Activated T-helper 1 cell treated with anti-CD3 and anti-CD28 coated beads, Interleukin-12 subunit alpha, Interleukin-12 subunit beta, Interleukin-2, Interleukin-4 antibody, amounts not matched to agents 30 ng/mL and 10 ng/mL and 1 ng/mL, durations not matched to agents 14 hours and 24 hours and 36 hours (primary cell): ENCODE measurements around the gene URGCP. TPM values are rescaled to one million over a fixed set of nuclear protein-coding genes. Genes with fewer than 3 reads are reported as not detected.

Source experiments
- DNase-seq: peaks from one replicate; pipeline ENCODE4 v3.0.0; 2021; ENCODE audit warnings: low spot score
- H3K27ac Mint-ChIP-seq: one replicate; pipeline ENCODE4 v1.8.0; 2021; ENCODE audit warnings: mild to moderate bottlenecking, mixed read lengths
- H3K27me3 Mint-ChIP-seq: one replicate; pipeline ENCODE4 v1.8.0; 2022; ENCODE audit warnings: mild to moderate bottlenecking, moderate library complexity, mixed read lengths; ENCODE audit not compliant: insufficient read depth
- H3K36me3 Mint-ChIP-seq: one replicate; pipeline ENCODE4 v1.8.0; 2021; ENCODE audit warnings: low read depth, mixed read lengths
- H3K4me1 Mint-ChIP-seq: one replicate; pipeline ENCODE4 v1.8.0; 2021; ENCODE audit warnings: low read depth, mixed read lengths
- H3K4me3 Mint-ChIP-seq: one replicate; pipeline ENCODE4 v1.8.0; 2021; ENCODE audit warnings: mild to moderate bottlenecking, moderate library complexity, mixed read lengths
- H3K9me3 Mint-ChIP-seq: one replicate; pipeline ENCODE4 v1.8.0; 2021; ENCODE audit warnings: mixed read lengths
- intact Hi-C: fragments of 100-400 bp; cut with micrococcal nuclease; formaldehyde crosslinking; loops from one replicate; pipeline ENCODE4 v1.15.1; 2024
- total RNA-seq: library from RNA; stranded (reverse); gene quantifications from 2 replicates; pipeline ENCODE4 v1.2.3, GENCODE V29; 2022

Gene URGCP
- total RNA-seq, 1 donor from 2014 or later: 32.2 TPM

DNA sequence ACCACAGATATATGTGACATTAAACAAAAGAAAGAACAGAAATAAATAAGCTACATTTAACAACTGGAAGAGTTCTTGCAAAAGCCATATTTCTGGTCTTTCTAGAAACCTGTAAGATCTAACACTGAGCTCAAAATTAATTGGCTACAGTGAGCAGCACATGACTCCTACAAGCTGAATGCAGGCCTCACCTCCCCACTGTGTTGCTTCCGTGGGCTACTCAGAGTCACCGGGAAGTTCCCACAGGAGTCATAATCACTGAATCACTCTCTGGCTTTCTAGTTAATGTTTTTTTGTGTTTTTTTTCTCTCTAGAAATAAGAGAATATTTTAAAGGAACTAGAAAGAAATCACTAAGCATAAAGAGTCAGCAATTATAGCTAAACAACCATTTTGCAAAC, 26.9 kb downstream of the URGCP start:
- intact Hi-C loops: no loop called here
- Mint-ChIP-seq H3K9me3 (no peaks in the 10 kb centered on the region), H3K36me3 (peaks cover 38% of the 10 kb centered on the region), H3K27ac (no peak overlapping the region), H3K27me3 (no peaks in the 10 kb centered on the region), H3K4me1 (no peaks in the 10 kb centered on the region), H3K4me3 (no peak overlapping the region)
- no peak for DNase-seq

DNA sequence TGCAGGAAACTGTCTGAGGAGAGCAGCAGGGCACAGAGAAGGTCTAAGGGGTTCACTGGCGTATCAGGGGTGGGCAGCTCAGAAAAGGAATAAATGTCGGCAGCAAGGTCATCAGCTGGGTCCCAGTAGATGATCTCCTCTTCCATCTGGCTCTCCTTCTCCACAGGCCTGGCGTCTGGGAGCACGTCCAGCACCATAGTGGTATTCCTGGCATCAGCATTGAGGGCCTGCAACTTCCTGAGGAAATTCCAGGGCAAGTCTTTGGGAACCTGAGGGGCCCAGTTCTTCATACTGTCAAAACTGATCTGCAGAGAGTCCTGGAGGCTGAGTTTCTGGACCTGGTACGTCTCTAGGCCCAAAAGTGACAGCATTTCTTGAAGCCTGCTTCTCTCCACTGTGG, 27.5 kb downstream of the URGCP start:
- intact Hi-C loops: no loop called here
- Mint-ChIP-seq H3K27ac (no peak overlapping the region), H3K9me3 (peaks cover under 1% of the 10 kb centered on the region), H3K36me3 (peaks cover 37% of the 10 kb centered on the region), H3K4me1 (no peaks in the 10 kb centered on the region), H3K4me3 (no peak overlapping the region), H3K27me3 (no peaks in the 10 kb centered on the region)
- DNase-seq: no peak

DNA sequence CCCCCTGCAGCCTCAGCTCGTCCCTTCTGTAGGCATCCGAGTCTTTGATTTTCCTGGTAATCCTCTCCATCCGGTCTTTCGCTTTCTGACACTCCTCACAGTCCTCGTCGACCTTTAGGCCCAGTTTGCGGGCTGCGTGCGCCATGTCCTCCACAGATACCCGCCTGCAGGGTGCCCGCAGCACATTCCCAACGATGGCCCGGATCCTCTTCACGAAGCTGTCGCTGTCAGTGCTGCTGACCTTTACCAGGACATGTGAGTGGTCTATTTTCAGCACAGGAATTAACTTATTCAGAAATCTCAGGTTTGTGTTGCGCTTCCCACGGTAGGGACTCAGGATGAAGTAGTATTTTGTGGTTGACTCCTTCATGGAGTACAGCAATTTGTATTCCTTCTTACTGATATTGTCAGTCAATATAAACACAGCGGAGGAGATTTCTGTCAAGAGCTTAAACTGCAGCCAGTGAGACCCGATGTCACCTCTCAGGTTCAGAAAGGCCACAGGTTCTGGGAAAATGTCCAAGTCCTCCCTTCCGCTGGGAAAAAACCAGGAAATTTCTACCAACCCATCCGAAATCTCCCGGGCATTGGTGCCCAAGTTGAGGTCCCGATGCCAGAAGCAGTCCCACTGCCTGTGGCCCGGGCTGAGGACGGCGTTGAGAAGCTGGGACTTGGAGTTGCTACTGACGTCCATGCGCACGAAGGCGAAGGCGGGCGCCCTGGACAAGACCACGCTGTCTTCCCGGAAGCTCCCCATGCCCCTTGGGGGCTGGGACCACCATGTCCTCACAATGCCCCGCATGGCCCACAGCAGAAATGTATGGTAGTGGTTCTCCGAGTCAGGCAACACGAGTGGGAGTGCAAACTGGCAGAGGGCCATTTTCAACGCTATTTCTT, 28.2 kb downstream of the URGCP start:
- Mint-ChIP-seq H3K9me3 (peaks cover 3% of the 10 kb centered on the region), H3K36me3 (peaks cover 38% of the 10 kb centered on the region), H3K4me1 (no peaks in the 10 kb centered on the region), H3K27ac (no peak overlapping the region), H3K4me3 (no peak overlapping the region), H3K27me3 (no peaks in the 10 kb centered on the region)
- intact Hi-C loops: no loop called here
- no peak for DNase-seq

DNA sequence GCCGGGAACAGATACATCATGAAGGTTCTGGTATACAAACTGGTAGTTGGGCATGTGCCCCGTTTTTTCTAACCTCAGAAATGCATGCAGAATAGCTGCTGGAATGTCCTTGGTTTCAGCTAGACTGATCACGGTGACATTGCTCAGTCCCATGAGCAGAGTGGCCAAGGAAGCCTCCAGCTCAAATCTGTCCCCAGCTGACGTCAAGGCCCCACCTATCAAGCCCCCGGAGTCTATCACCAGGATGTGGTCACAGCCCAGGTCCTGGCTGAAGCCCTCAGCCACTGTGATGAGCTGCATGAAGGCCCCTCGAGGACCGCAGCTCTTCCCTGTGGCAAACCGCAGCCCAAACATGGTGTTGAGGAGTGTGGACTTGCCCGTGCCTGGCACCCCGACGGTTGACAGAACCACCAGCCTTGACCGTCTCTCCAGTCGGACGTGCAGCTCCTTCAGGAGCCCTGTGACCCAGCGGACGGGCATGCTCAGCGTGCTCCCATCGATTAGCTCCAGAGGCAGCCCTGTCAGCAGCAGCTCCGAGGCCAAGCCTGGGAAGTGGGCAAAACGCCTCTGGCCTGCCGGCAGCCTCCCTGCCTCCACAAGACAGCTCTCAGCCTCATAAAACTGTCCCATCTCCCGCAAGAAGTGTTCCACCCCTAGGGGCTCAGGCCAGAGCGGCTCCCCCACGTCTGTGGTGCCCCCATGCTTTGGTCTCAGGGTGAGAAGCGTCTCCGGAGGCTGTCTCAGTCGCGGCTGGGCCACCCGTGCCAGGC, 29.2 kb downstream of the URGCP start:
- Mint-ChIP-seq H3K27ac (no peak overlapping the region), H3K27me3 (no peaks in the 10 kb centered on the region), H3K4me3 (no peak overlapping the region), H3K9me3 (peaks cover 3% of the 10 kb centered on the region), H3K4me1 (no peaks in the 10 kb centered on the region), H3K36me3 (peaks cover 34% of the 10 kb centered on the region)
- intact Hi-C loops: no loop called here
- no peak for DNase-seq

DNA sequence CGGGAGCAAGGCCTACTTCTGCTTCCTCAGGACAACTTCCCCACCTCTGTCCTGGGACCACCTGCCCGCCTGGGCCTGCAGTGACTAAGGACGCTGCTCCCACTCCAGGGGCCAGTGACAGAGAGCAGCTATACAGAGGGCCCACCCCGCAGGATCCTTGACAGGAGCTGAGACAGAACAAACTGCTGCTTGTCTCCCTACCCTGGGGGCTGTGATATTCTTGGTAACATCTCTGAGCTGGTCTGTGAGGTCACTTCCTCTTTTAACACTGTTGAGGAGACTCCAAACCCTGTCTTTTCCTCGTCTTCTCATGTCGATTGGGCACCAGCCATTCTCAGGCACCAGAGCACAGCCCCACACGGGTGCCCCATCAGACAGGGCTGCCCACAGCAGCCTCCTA, 30.2 kb downstream of the URGCP start:
- H3K36me3 Mint-ChIP-seq: peaks cover 27% of the 10 kb centered on the region
- intact Hi-C loops: no loop called here

DNA sequence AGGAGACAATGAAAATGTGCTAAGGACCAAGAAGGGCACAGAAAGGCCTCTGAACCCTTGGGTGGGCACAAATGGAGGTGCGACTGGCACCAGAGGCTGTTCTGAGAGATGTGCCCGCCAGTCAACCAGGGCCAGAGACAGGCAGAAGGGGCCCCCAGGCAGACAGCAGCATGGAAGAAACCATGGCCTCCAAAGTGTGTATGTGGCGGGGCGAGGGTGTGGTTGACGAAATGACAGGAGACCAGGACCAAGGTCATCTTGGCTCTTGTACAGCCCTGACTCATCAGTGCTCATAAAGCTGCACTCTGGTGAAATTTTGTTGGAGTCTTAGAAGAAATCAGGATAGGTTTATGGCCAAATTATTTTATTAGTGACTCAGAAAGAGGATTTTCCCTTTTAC, 33.1 kb downstream of the URGCP start:
- H3K27ac Mint-ChIP-seq: no peak overlapping the region
- intact Hi-C loops: no loop called here
- peaks cover 8% of the 10 kb centered on the region for H3K9me3 Mint-ChIP-seq
- no peak for DNase-seq
- peaks cover 17% of the 10 kb centered on the region for H3K4me1 Mint-ChIP-seq
- no peaks in the 10 kb centered on the region for H3K27me3 Mint-ChIP-seq
- H3K4me3 Mint-ChIP-seq: no peak overlapping the region
- H3K36me3 Mint-ChIP-seq: peaks cover 23% of the 10 kb centered on the region

More for the DNA sequence above, 30.2 kb downstream of the URGCP start:
- H3K9me3 Mint-ChIP-seq: peaks cover 4% of the 10 kb centered on the region
- H3K4me1 Mint-ChIP-seq: no peaks in the 10 kb centered on the region
- H3K27me3 Mint-ChIP-seq: no peaks in the 10 kb centered on the region
- H3K4me3 Mint-ChIP-seq: no peak overlapping the region
- no peak for DNase-seq
- no peak overlapping the region for H3K27ac Mint-ChIP-seq

DNA sequence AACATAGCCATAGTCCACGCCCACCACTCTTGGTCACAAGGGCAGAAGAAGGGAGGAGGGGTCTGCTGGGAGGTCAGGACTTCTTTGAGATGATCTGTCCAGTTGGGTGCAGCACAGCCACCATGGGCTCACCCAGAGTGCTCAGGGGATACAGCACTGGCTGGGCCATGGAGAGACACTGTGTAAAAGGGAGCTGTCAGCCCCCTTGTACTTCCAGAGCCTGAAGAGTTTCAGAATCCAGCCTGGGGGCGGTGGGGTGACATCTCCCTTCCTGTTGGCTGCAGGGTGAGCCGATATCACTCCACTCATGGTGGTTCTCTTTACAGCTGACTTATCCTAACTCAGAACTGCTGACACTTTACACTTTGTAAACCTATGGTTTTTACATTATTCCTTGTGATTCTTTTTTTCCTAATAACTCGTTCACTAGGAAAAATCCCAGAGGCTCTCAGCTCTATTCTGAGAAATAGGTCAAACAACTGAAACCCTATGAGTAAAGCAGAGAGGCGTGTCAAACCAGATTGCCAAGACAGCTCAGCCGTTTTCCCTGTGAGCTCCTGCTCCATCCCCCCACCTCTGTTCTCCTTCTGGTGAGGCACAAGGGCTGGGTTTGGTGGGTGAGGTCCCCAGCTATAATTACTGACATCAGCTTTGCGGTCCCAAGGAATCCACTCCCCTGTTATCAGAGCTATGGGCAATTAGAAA, 33.8 kb downstream of the URGCP start:
- peaks cover 23% of the 10 kb centered on the region for H3K4me1 Mint-ChIP-seq
- H3K9me3 Mint-ChIP-seq: peaks cover 8% of the 10 kb centered on the region
- DNase-seq: no peak
- no peaks in the 10 kb centered on the region for H3K27me3 Mint-ChIP-seq
- peaks cover 24% of the 10 kb centered on the region for H3K36me3 Mint-ChIP-seq
- no peak overlapping the region for H3K4me3 Mint-ChIP-seq
- intact Hi-C loops: no loop called here
- no peak overlapping the region for H3K27ac Mint-ChIP-seq

DNA sequence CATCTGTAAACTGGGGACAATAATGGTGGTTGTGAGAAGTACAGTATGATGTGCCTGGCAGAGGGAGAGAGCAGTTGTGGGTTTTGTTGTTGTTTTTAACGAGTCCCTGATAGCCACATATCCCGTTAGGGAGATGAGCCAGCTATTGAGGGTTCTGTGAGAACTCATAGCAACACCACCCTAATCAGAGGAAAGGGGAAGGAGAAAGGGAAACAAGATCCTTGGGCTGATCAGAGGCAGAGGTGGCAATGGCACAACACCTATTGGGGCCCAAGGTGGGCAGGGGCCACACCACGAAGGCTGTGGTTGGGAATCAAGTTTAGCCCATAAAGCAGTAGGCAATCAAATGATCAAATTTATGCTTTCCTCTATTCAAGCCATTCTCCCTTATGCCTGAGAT, 35.3 kb downstream of the URGCP start:
- peaks cover 23% of the 10 kb centered on the region for H3K4me1 Mint-ChIP-seq
- intact Hi-C loops: no loop called here
- H3K36me3 Mint-ChIP-seq: peaks cover 33% of the 10 kb centered on the region
- no peak for DNase-seq
- no peak overlapping the region for H3K27ac Mint-ChIP-seq
- peak overlapping the region; percentile 3 for H3K4me3 Mint-ChIP-seq
- no peaks in the 10 kb centered on the region for H3K27me3 Mint-ChIP-seq
- peaks cover 8% of the 10 kb centered on the region for H3K9me3 Mint-ChIP-seq

DNA sequence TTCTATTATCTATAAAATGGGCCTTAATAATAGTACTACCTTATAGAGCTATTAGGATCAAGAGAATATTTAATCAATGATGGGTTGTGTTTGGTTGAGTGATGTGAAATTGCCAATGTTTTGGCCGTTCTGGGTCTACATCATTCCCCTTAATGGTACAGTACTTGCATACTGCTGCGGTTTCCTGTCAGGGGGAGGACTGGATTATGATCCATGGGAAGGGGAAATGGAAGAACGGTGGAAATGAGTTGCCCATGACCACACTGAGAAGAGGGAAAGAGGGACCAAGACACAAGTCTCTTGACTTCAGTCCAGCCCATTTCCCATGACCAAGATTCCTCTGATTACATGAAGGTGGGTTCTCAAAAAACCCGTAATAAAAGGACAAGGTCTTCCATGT, 36.1 kb downstream of the URGCP start:
- no peak for DNase-seq
- Mint-ChIP-seq H3K27ac (no peak overlapping the region), H3K36me3 (peaks cover 33% of the 10 kb centered on the region), H3K9me3 (peaks cover 8% of the 10 kb centered on the region), H3K27me3 (no peaks in the 10 kb centered on the region), H3K4me3 (peak overlapping the region; percentile 85), H3K4me1 (peaks cover 23% of the 10 kb centered on the region)
- intact Hi-C loops: no loop called here

DNA sequence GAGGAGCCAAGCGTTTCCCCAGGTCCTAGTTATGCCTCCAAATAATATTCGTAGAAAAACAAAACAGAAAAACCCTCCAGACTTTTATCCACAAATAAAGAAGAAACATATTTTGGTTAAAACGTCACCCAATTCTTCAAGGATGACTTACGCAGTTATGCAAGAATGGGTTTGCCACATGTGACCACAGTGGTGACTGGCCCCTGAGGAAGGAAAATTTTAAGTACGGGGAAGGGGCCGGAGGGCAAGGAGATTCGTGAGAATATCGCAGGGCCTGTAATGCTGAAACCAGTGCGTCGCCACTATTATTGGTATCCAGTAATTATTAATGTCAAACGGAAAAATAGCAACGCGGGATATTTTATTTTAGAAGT, 36.5 kb downstream of the URGCP start:
- peaks cover 23% of the 10 kb centered on the region for H3K4me1 Mint-ChIP-seq
- H3K27ac Mint-ChIP-seq: peak overlapping the region; percentile 85
- H3K4me3 Mint-ChIP-seq: peak overlapping the region; percentile 85
- DNase-seq: no peak
- intact Hi-C loops: loop anchor here (1.0 to 10.0 kb wide), 4 partner anchors 35 to 255 kb away; partner anchors contain the start of genes POLD2, UBE2D4 and URGCP
- no peaks in the 10 kb centered on the region for H3K27me3 Mint-ChIP-seq
- peaks cover 32% of the 10 kb centered on the region for H3K36me3 Mint-ChIP-seq
- peaks cover 8% of the 10 kb centered on the region for H3K9me3 Mint-ChIP-seq

DNA sequence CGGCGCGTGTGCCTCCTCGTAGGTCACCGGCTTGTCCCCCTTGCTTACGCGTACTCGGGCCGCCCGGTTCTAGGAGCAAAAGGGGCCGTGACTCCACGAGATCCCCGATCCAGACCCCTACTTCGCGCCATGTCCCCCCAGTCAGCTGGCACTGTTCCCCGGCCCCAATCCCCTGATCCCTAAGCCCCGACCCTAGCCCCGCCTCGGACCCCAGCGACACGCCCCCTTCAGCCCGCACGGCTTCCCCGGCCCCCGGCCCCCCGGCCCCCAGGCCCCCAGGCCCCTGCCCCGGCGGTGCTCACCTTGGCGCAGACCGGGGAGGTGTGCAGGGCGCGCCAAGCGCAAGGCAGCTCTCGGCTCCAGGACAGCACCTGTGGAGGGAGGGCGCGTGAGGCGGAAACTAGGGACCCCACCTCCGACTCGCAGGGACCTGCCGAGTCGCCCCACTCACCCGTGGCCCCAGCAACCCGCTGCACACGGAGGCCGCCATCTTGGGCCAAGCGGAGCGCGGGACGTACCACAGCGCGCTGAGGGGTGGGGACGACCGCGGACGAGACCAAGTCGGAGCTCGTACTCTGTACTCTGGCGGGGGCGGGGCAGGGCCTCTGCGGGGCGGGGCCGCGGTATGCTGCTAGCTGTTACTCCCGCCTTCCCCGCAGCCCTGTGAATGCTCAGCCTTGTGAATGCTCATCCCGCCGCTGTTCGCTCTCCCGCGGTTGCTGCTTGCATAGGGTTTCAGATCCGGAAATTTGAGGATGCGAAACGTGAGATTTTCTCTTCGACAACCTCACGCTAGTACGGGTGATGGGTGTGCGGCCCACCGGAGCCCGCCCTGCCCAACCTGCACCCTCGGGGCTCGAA, 37.2 kb downstream of the URGCP start, which contains the start of gene MRPS24:
Gene MRPS24, minus strand, starts transcription at position 512 of the 861 bp plus-strand sequence. Its CDS starts 22 bp downstream, at position 490.
- H3K27me3 Mint-ChIP-seq: no peaks in the 10 kb centered on the region
- DNase-seq: peak; percentile 88
- H3K27ac Mint-ChIP-seq: peak within 1 kb of the TSS; percentile 85
- H3K36me3 Mint-ChIP-seq: peaks cover 32% of the 10 kb centered on the region
- H3K4me1 Mint-ChIP-seq: peaks cover 23% of the 10 kb centered on the region
- peaks cover 8% of the 10 kb centered on the region for H3K9me3 Mint-ChIP-seq
- intact Hi-C loops: loop anchor here (1.0 to 10.0 kb wide), 4 partner anchors 34 to 256 kb away; partner anchors contain the start of genes POLD2, UBE2D4 and URGCP
- H3K4me3 Mint-ChIP-seq: peak within 1 kb of the TSS; percentile 85

DNA sequence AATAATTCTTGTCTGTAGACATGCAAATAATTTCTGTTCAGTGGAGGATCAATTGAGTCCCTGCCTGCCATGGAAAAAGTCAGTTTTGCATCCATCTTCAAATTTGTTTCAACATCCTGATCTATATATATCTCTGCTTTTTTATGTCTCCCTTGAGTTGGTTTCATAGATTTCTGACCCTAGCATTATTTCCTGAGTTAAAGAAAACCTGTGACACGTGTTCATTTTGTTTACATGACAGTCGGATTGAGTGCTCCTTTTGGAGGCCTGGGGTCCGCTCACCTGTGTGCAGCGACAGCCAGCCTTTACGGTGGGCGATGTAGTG, 37.8 kb downstream of the URGCP start:
- H3K36me3 Mint-ChIP-seq: peaks cover 29% of the 10 kb centered on the region
- no peaks in the 10 kb centered on the region for H3K27me3 Mint-ChIP-seq
- H3K4me3 Mint-ChIP-seq: peak overlapping the region; percentile 85
- DNase-seq: no peak
- peaks cover 5% of the 10 kb centered on the region for H3K9me3 Mint-ChIP-seq
- peaks cover 23% of the 10 kb centered on the region for H3K4me1 Mint-ChIP-seq
- intact Hi-C loops: loop anchor here (1.0 to 10.0 kb wide), 4 partner anchors 34 to 256 kb away; partner anchors contain the start of genes POLD2, UBE2D4 and URGCP
- H3K27ac Mint-ChIP-seq: peak overlapping the region; percentile 74
